ENCODE data around the gene CDK9.

The CDK9 gene

DNA sequence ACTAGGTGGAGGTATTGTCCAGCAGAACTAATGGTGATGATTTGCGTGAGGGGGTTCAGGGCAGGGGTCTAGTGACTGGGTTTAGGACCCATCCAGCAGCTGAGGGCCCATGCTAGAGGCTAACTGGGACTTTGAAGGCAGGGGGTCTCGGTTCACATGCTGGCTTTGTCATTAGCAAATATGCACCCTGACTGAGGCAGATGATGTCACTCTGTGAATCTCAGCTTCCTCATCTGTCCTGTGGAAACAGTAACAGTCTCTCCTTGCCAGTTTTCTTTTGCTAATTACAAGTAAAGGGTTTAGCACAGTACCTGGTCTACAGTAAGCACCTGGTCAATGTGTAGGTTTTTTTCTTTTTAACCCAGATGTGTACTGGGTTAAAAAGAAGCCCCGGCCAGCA lies 12.6 kb upstream of the CDK9 start:
- Histone ChIP-seq H3K36me3 (replicated peaks) (no peaks in the 10 kb centered on the region), H3K27ac (no peak overlapping the region), H3K27me3 (replicated peaks) (no peaks in the 10 kb centered on the region), H3K4me3 (ENCODE audit: low read depth, low read length) (no peak overlapping the region)
- no peak for DNase-seq
- in situ Hi-C loops (cut with HindIII; ENCODE audit: low pct_ligation_motif_present, low sequenced_read_pairs): loop anchor here (25.0 kb wide), 1 partner anchor 89 kb away; the partner anchor contains the start of gene ENG
- TF ChIP-seq CTCF (IDR thresholded peaks at IDR 0.05; ENCODE audit: low read depth, low read length, missing control alignments): no peak

GRCh38 chr9:127773981-127774380 lies 11.9 kb upstream of the CDK9 start:
- Histone ChIP-seq H3K36me3 (replicated peaks) (no peaks in the 10 kb centered on the region), H3K4me3 (ENCODE audit: low read depth, low read length) (no peak overlapping the region), H3K27me3 (replicated peaks) (no peaks in the 10 kb centered on the region), H3K27ac (no peak overlapping the region)
- no peak for TF ChIP-seq CTCF (IDR thresholded peaks at IDR 0.05; ENCODE audit: low read depth, low read length, missing control alignments)
- no peak for DNase-seq
- in situ Hi-C loops (cut with HindIII; ENCODE audit: low pct_ligation_motif_present, low sequenced_read_pairs): loop anchor here (25.0 kb wide), 1 partner anchor 88 kb away; the partner anchor contains the start of gene ENG

DNA sequence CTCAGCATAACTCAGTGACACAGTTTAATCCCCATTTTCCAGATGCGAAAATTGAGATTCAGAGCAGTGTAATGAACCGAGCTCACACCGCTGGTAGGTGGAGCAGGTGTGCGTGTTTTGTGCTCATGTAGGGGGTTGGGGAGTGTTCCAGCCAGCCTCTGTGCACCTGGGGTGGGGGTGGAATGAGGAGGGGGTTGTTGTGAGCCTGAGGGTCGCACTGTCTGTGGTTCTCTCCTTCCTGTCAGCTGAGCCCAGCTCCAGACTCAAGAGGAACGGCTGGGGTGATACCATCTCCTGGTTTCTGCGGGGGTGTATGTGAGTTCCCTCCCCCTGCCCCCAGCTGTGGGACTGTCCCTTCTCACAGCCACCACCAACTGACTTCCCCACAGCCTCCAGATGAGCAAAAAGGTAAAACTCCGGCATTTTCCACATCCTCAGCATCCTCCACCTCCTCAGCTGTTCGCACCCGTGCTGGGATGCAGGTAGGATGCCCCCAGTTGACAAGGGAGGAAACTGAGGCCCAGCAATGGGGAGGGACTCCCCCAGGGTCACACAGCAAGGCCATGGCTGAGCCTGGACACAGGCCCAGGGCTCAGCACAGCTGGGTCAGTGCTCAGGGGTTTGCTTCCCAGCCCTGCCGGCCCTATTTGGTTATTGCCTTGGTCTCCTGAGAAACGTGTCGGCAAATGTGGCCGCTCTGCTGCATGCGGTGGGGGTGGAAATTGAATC lies 9.5 kb upstream of the CDK9 start:
- Histone ChIP-seq H3K36me3 (replicated peaks) (no peaks in the 10 kb centered on the region), H3K27me3 (replicated peaks) (no peaks in the 10 kb centered on the region), H3K4me3 (ENCODE audit: low read depth, low read length) (no peak overlapping the region), H3K27ac (no peak overlapping the region)
- no peak for TF ChIP-seq CTCF (IDR thresholded peaks at IDR 0.05; ENCODE audit: low read depth, low read length, missing control alignments)
- in situ Hi-C loops (cut with HindIII; ENCODE audit: low pct_ligation_motif_present, low sequenced_read_pairs): no loop called here
- DNase-seq: no peak

DNA sequence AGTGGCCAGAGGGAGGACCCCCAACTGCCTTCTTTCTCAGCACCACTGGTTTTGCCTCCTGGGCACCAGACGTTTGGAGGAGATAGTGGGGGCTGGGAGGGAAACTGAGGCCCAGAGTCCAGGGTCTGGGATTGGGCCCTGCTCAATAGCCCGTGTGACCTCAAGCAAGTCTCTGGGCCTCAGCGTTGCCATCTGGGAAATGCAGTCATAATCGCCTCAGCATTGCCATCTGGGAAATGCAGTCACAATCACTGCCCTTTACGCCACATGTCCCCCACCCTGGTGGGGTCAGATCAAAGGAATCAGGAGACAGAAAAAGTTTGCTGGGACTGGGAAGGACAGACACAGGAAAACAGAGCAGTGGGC lies 8.9 kb upstream of the CDK9 start:
- Histone ChIP-seq H3K27me3 (replicated peaks) (no peaks in the 10 kb centered on the region), H3K27ac (no peak overlapping the region), H3K36me3 (replicated peaks) (no peaks in the 10 kb centered on the region), H3K4me3 (ENCODE audit: low read depth, low read length) (no peak overlapping the region)
- no peak for TF ChIP-seq CTCF (IDR thresholded peaks at IDR 0.05; ENCODE audit: low read depth, low read length, missing control alignments)
- in situ Hi-C loops (cut with HindIII; ENCODE audit: low pct_ligation_motif_present, low sequenced_read_pairs): no loop called here
- no peak for DNase-seq

DNA sequence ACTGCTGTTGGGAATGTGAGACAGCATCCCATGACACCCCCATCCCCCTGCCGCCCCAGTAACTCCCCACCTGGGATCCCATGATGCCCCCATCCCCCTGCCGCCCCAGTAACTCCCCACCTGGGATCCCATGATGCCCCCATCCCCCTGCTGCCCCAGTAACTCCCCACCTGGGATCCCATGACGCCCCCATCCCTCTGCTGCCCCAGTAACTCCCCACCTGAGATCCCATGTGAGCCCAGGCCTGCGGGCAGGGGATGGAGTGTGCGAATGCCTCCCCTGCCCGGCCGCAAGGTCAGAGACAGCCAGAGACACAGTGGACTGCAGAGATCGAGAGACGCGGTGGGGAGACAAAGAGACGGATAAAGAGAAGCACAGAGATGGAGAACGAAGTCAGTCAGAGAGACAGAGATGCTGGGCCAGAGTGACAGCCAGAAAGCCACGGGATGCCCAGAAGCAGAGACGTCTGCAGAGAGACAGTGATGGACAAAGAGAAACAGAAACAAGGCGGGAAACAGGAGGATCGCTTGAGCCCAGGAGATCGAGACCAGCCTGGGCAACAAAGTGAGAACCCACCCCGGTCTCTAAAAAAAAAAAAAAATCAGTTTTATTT lies 8.4 kb upstream of the CDK9 start:
- Histone ChIP-seq H3K36me3 (replicated peaks) (no peaks in the 10 kb centered on the region), H3K27me3 (replicated peaks) (no peaks in the 10 kb centered on the region), H3K27ac (no peak overlapping the region), H3K4me3 (ENCODE audit: low read depth, low read length) (no peak overlapping the region)
- no peak for DNase-seq
- in situ Hi-C loops (cut with HindIII; ENCODE audit: low pct_ligation_motif_present, low sequenced_read_pairs): no loop called here
- no peak for TF ChIP-seq CTCF (IDR thresholded peaks at IDR 0.05; ENCODE audit: low read depth, low read length, missing control alignments)
